Pancreas (tissue), 10 donors: ENCODE measurements around the gene TGFBR3L. TPM values are rescaled to one million over a fixed set of nuclear protein-coding genes. Genes with fewer than 3 reads are reported as not detected.
A peak's percentile ranks its signal among the peaks of the same experiment; 100 is the strongest.

Experiments
- ATAC-seq, 4 donors: fragments of 200-7000 bp; cut with Tn5 transposase; one replicate each; pipeline versions ENCODE4 v1.8.0 to v1.9.1; 2020; ENCODE audit warnings: mild to moderate bottlenecking in 4 of 4, moderate library complexity in 4 of 4
- DNase-seq, 6 donors: peaks; one replicate each; pipeline ENCODE4 v3.0.0-alpha.2; 2020
- FAIRE-seq: peaks from 2 replicates; lab custom pipeline; 2012; peaks lifted over from hg19 to GRCh38; lab: Jason Lieb, UNC
- H3K27ac ChIP-seq, 4 donors: fragments of 200-600 bp; sonication (generic); 1 replicate in 3 of 4; 2 replicates in 1 of 4; pipeline versions ENCODE4 v1.5.0 to v1.8.0; 2020
- H3K27me3 ChIP-seq, 4 donors: fragments of 200-600 bp; one replicate each; pipeline ENCODE4 v1.8.0; 2021
- H3K36me3 ChIP-seq, 3 donors: fragments of 200-600 bp; sonication (generic) in 1 of 3; one replicate each; pipeline versions ENCODE4 v1.5.0 to v1.8.0; 2020 to 2021
- H3K4me1 ChIP-seq, 3 donors: fragments of 200-600 bp; one replicate each; pipeline ENCODE4 v1.8.0; 2021
- H3K4me3 ChIP-seq, 4 donors: fragments of 200-600 bp; sonication (generic) in 2 of 4; one replicate each; pipeline versions ENCODE4 v1.5.0 to v1.8.0; 2020 to 2021
- H3K9me3 ChIP-seq, 4 donors: fragments of 200-600 bp; one replicate each; pipeline ENCODE4 v1.8.0; 2021
- CTCF ChIP-seq, 4 donors: fragments of 200-600 bp; sonication (generic) in 3 of 4; IDR thresholded peaks; one replicate each; pipeline versions ENCODE4 v1.5.0 to v1.8.0; 2021; ENCODE audit warnings: antibody characterized with exemption in 4 of 4
- WGBS, 2 donors: extraction: QIAGEN DNeasy Blood & Tissue Kit; methylation state at CpG; one replicate each; pipeline ENCODE4 v1.1.7; 2013; 5-methylcytosine and 5-hydroxymethylcytosine counted together
- intact Hi-C, 3 donors: fragments of 100-400 bp; cut with DNase I; formaldehyde crosslinking; loops; one replicate each; pipeline versions ENCODE4 v1.11.1 to v1.14.2; 2022
- polyA plus RNA-seq, 2 donors: library from polyadenylated mRNA; stranded (reverse); fragments of 200-250 nt; gene quantifications; one replicate each; pipeline ENCODE4 v1.2.3, GENCODE V29; 2013
- total RNA-seq, 6 donors: library from RNA; stranded (reverse); fragmentation: NEBNext Ultra II Directional in 4 of 6; extraction: Animal tissue kit (Norgen Biotek cat#: 25700) in 4 of 6; gene quantifications; one replicate each; pipeline versions ENCODE4 v1.2.1 to v1.2.4, GENCODE V29; 2021 to 2023
- donor health status: healthy with polysubstance abuse.
- donor health status: DM: no; HTN: no; CAD: no; lungs with moderate emphysema.
- donor health status: DM: no; HTN: no; CAD: no.
- donor health status: control.
- donor health status: control.
- donor health status: Bipolar disorder and iron deficiency.
- donor health status: DM: yes; HTN: yes; CAD: no.
- donor health status: DM: no; HTN: no; CAD: no.
- donor health status: DM: no; HTN: no; CAD: no.
- donor health status: DM: yes; HTN: yes; CAD: no.

TGFBR3L gene
- total and polyA plus RNA-seq, 8 donors = 0.16 to 2.2 (median 0.59) TPM; not detected in 2

- Histone ChIP-seq H3K4me3 (no peak overlapping the region), H3K27me3 (no peaks in the 10 kb centered on the region), H3K27ac (no peak overlapping the region), H3K36me3 (peaks cover 0 to 6% (median 0%) of the 10 kb centered on the region in 3 donors), H3K9me3 (no peaks in the 10 kb centered on the region), H3K4me1 (peaks cover 6 to 27% (median 17%) of the 10 kb centered on the region in 3 donors)
- intact Hi-C loops = loop anchor here in 2 of 3 donors (5.0 to 10.0 kb wide), 2 partner anchors 67 to 70 kb away; no protein-coding TSS in a partner anchor
- DNase-seq (peak in 2 of 6 donors; percentile 52 to 74), ATAC-seq (no peak), FAIRE-seq (no peak)
- 90 to 92% methylated on average over 31 of the region's 31 CpGs for WGBS, 2 donors
- TF ChIP-seq CTCF (IDR thresholded peaks at IDR 0.05) = no peak
Measured at GRCh38 chr19:7921967-7922835, 7.6 kb downstream of the TGFBR3L start.

- no peak for TF ChIP-seq CTCF (IDR thresholded peaks at IDR 0.05)
- WGBS, 2 donors = 84 to 85% methylated on average over 8 of the region's 8 CpGs
- no peaks in the 10 kb centered on the region for H3K9me3 ChIP-seq
- no peaks in the 10 kb centered on the region for H3K27me3 ChIP-seq
- no peak for ATAC-seq
- H3K36me3 ChIP-seq = peaks cover 0 to 6% (median 0%) of the 10 kb centered on the region in 3 donors
- intact Hi-C loops = loop anchor here in 2 of 3 donors (5.0 to 10.0 kb wide), 2 partner anchors 68 to 71 kb away; no protein-coding TSS in a partner anchor
- H3K4me3 ChIP-seq = no peak overlapping the region
- H3K27ac ChIP-seq = no peak overlapping the region
- H3K4me1 ChIP-seq = peaks cover 6 to 21% (median 11%) of the 10 kb centered on the region in 3 donors
- no peak for FAIRE-seq
- DNase-seq = peak in 1 of 6 donors; percentile 33
Measured at GRCh38 chr19:7922836-7923195, 8.2 kb downstream of the TGFBR3L start.

- H3K36me3 ChIP-seq = peaks cover 0 to 6% (median 0%) of the 10 kb centered on the region in 3 donors
- no peaks in the 10 kb centered on the region for H3K27me3 ChIP-seq
- peaks cover 6 to 21% (median 9%) of the 10 kb centered on the region in 3 donors for H3K4me1 ChIP-seq
- intact Hi-C loops = loop anchor here in 2 of 3 donors (5.0 to 10.0 kb wide), 2 partner anchors 69 to 71 kb away; no protein-coding TSS in a partner anchor
- no peak overlapping the region for H3K4me3 ChIP-seq
- no peak for TF ChIP-seq CTCF (IDR thresholded peaks at IDR 0.05)
- 81 to 86% methylated on average over 31 of the region's 31 CpGs for WGBS, 2 donors
- ATAC-seq (no peak), DNase-seq (peak in 2 of 6 donors; percentile 59 to 79), FAIRE-seq (no peak)
- no peak overlapping the region for H3K27ac ChIP-seq
- no peaks in the 10 kb centered on the region for H3K9me3 ChIP-seq
Measured at GRCh38 chr19:7923295-7924191, 8.9 kb downstream of the TGFBR3L start.

- intact Hi-C loops = loop anchor here in 2 of 3 donors (5.0 to 10.0 kb wide), 2 partner anchors 69 to 72 kb away; no protein-coding TSS in a partner anchor
- H3K36me3 ChIP-seq = peaks cover 0 to 6% (median 0%) of the 10 kb centered on the region in 3 donors
- H3K4me1 ChIP-seq = peaks cover 6 to 21% (median 9%) of the 10 kb centered on the region in 3 donors
- no peak for ATAC-seq
- DNase-seq = no peak
- H3K27me3 ChIP-seq = no peaks in the 10 kb centered on the region
- WGBS, 2 donors = 65 to 69% methylated on average over 10 to 12 of the region's 12 CpGs
- no peak overlapping the region for H3K27ac ChIP-seq
- FAIRE-seq = no peak
- no peak overlapping the region for H3K4me3 ChIP-seq
- no peaks in the 10 kb centered on the region for H3K9me3 ChIP-seq
- TF ChIP-seq CTCF (IDR thresholded peaks at IDR 0.05) = no peak
Measured at GRCh38 chr19:7924241-7924640, 9.6 kb downstream of the TGFBR3L start.
